ENCODE data around the gene SMAD5. TPM values are rescaled to one million over a fixed set of nuclear protein-coding genes. Genes with fewer than 3 reads are reported as not detected.

Gene SMAD5
- total and polyA plus RNA-seq, 2 experiments from 2014 or later: 37.5 to 56.6 TPM

GRCh38 chr5:136134653-136135052 lies 2.0 kb downstream of the SMAD5 start:
- Histone ChIP-seq H3K9me2 (ENCODE audit: insufficient read depth) (no peaks in the 10 kb centered on the region), H3K4me2 (peak overlapping the region; percentile 99), H3K79me2 (replicated peaks; ENCODE audit: insufficient read depth) (peaks cover 65% of the 10 kb centered on the region), H3K4me1 (ENCODE audit: insufficient read depth) (peaks cover 21% of the 10 kb centered on the region), H3K36me3 (ENCODE audit: insufficient read depth) (no peaks in the 10 kb centered on the region), H3K27me3 (ENCODE audit: insufficient read depth) (no peaks in the 10 kb centered on the region), H2AFZ (no peak overlapping the region), H3F3A (replicated peaks; ENCODE audit: low read depth) (no peaks in the 10 kb centered on the region), H3K27ac (ENCODE audit: low read depth) (no peak overlapping the region), H3K4me3 (peak overlapping the region; percentile 96), H4K20me1 (replicated peaks; ENCODE audit: insufficient read depth) (peaks cover 56% of the 10 kb centered on the region)
- Mint-ChIP-seq H3K4me3 (peak overlapping the region; percentile 46), H3K9me3 (no peaks in the 10 kb centered on the region; the same call in 2 of the 3 replicates), H3K27ac (no peak overlapping the region), H3K27me3 (ENCODE audit: insufficient read depth, low read depth, poor library complexity) (peaks cover 12% of the 10 kb centered on the region), H3K36me3 (ENCODE audit: low read depth) (no peaks in the 10 kb centered on the region), H3K4me1 (peaks cover 43% of the 10 kb centered on the region)
- no peak for TF ChIP-seq CTCF (conservative IDR thresholded peaks at IDR 0.05; ENCODE audit: low read depth in 2 of 2)
- no peak for TF ChIP-seq REST (IDR thresholded peaks at IDR 0.05; ENCODE audit: unreplicated experiment)
- TF ChIP-seq ETS1 (IDR thresholded peaks at IDR 0.05): no peak
- TF ChIP-seq POLR2AphosphoS5 (IDR thresholded peaks at IDR 0.05; ENCODE audit: low read depth): no peak
- no peak for TF ChIP-seq NANOG (IDR thresholded peaks at IDR 0.05; ENCODE audit: borderline replicate concordance)
- TF ChIP-seq ZNF331 (CRISPR knock-in tag; IDR thresholded peaks at IDR 0.05; ENCODE audit: low read depth): no peak
- ATAC-seq: no peak
- DNase-seq (ENCODE audit: low spot score): no peak

GRCh38 chr5:136135536-136135935 lies 2.9 kb downstream of the SMAD5 start:
- no peaks in the 10 kb centered on the region for H3K36me3 Mint-ChIP-seq (ENCODE audit: low read depth)
- H3K9me2 ChIP-seq (ENCODE audit: insufficient read depth): no peaks in the 10 kb centered on the region
- ATAC-seq: no peak
- no peaks in the 10 kb centered on the region; the same call in 2 of the 3 replicates for H3K9me3 Mint-ChIP-seq
- peaks cover 74% of the 10 kb centered on the region for H3K79me2 ChIP-seq (replicated peaks; ENCODE audit: insufficient read depth)
- no peaks in the 10 kb centered on the region for H3K27me3 ChIP-seq (ENCODE audit: insufficient read depth)
- peaks cover 60% of the 10 kb centered on the region for H4K20me1 ChIP-seq (replicated peaks; ENCODE audit: insufficient read depth)
- peaks cover 43% of the 10 kb centered on the region for H3K4me1 Mint-ChIP-seq
- no peak overlapping the region for H3K27ac Mint-ChIP-seq
- no peak overlapping the region for H3K4me3 Mint-ChIP-seq
- peaks cover 21% of the 10 kb centered on the region for H3K4me1 ChIP-seq (ENCODE audit: insufficient read depth)
- no peak overlapping the region for H3K27ac ChIP-seq (ENCODE audit: low read depth)
- H3K36me3 ChIP-seq (ENCODE audit: insufficient read depth): no peaks in the 10 kb centered on the region
- no peaks in the 10 kb centered on the region for H3F3A ChIP-seq (replicated peaks; ENCODE audit: low read depth)
- no peak overlapping the region for H3K4me2 ChIP-seq
- no peak for DNase-seq (ENCODE audit: low spot score)
- no peak overlapping the region for H2AFZ ChIP-seq
- H3K27me3 Mint-ChIP-seq (ENCODE audit: insufficient read depth, low read depth, poor library complexity): peaks cover 12% of the 10 kb centered on the region
- no peak overlapping the region for H3K4me3 ChIP-seq
- TF ChIP-seq ETS1 (IDR thresholded peaks at IDR 0.05): no peak
- no peak for TF ChIP-seq CREB1 (CRISPR knock-in tag; IDR thresholded peaks at IDR 0.05; ENCODE audit: low read depth)
- TF ChIP-seq ZNF462 (CRISPR knock-in tag; IDR thresholded peaks at IDR 0.05): no peak
